Measurements from ENCODE around the gene CYTH2.

- TF ChIP-seq NR2C1 (IDR thresholded peaks at IDR 0.05) (no peak), NR2C1 (tag; IDR thresholded peaks at IDR 0.05) (no peak), CTCF (IDR thresholded peaks at IDR 0.05 in 2 of 3, conservative IDR thresholded peaks at IDR 0.05 in 1 of 3; ENCODE audit: insufficient read depth in 2 of 3, low read depth in 1 of 3, low read length in 3 of 3) (no peak), ZNF766 (CRISPR knock-in tag; conservative IDR thresholded peaks at IDR 0.05) (no peak), HDGF (IDR thresholded peaks at IDR 0.05) (no peak), ZNF408 (CRISPR knock-in tag; IDR thresholded peaks at IDR 0.05; ENCODE audit: low read depth) (no peak), FOXJ3 (CRISPR knock-in tag; IDR thresholded peaks at IDR 0.05) (no peak), ATF6 (CRISPR knock-in tag; IDR thresholded peaks at IDR 0.05) (no peak), MEIS2 (IDR thresholded peaks at IDR 0.05; ENCODE audit: partially characterized antibody) (no peak), NFYB (IDR thresholded peaks at IDR 0.05; ENCODE audit: extremely low read depth, insufficient read length) (no peak)
- TF ChIP-seq, protein P1, sequence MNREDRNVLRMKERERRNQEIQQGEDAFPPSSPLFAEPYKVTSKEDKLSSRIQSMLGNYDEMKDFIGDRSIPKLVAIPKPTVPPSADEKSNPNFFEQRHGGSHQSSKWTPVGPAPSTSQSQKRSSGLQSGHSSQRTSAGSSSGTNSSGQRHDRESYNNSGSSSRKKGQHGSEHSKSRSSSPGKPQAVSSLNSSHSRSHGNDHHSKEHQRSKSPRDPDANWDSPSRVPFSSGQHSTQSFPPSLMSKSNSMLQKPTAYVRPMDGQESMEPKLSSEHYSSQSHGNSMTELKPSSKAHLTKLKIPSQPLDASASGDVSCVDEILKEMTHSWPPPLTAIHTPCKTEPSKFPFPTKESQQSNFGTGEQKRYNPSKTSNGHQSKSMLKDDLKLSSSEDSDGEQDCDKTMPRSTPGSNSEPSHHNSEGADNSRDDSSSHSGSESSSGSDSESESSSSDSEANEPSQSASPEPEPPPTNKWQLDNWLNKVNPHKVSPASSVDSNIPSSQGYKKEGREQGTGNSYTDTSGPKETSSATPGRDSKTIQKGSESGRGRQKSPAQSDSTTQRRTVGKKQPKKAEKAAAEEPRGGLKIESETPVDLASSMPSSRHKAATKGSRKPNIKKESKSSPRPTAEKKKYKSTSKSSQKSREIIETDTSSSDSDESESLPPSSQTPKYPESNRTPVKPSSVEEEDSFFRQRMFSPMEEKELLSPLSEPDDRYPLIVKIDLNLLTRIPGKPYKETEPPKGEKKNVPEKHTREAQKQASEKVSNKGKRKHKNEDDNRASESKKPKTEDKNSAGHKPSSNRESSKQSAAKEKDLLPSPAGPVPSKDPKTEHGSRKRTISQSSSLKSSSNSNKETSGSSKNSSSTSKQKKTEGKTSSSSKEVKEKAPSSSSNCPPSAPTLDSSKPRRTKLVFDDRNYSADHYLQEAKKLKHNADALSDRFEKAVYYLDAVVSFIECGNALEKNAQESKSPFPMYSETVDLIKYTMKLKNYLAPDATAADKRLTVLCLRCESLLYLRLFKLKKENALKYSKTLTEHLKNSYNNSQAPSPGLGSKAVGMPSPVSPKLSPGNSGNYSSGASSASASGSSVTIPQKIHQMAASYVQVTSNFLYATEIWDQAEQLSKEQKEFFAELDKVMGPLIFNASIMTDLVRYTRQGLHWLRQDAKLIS (CRISPR knock-in tag; IDR thresholded peaks at IDR 0.05), result no peak
Observed at GRCh38 chr19:48518207-48518606, 49.0 kb downstream of the CYTH2 start.

All from K562 (cell line).